ENCODE data around the gene DYNC1I1. TPM values are rescaled to one million over a fixed set of nuclear protein-coding genes. Genes with fewer than 3 reads are reported as not detected.

Gene DYNC1I1
- total RNA-seq, 2 experiments from 2014 or later, result not detected

DNA sequence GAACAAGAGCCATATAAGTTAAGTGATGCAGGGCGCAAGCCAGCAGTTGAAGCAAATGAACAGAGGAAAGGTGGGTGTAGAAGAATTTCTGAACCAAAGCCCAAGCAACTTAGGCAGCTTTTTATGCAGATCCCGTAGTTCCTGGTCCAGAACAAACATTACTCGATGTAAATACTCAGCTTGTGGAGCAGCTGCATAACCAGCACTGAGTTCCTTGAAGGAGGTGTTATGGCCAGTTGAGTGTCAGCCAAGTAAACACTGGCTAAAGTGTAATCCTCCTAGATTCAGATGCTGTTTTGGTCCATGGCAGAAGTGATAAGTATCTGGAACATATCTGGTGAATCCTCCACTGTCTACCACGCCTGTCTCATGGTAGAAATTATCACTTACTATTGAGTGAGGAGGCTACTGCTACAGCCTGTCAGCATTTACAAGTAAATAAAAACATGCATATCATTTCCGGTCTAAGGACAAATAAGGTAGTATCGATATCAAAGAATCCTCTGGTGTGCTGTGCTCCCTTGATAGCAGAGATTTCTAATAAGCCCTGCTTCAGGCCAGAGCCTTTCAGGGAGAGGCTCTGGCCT is 213.9 kb downstream of the DYNC1I1 start:
- Mint-ChIP-seq H3K4me1 (no peaks in the 10 kb centered on the region), H3K27ac (no peak overlapping the region), H3K4me3 (no peak overlapping the region), H3K27me3 (peaks cover 17% of the 10 kb centered on the region), H3K36me3 (no peaks in the 10 kb centered on the region), H3K9me3 (ENCODE audit: low read depth) (no peaks in the 10 kb centered on the region)
- ATAC-seq (no peak), DNase-seq (no peak)
- CTCF ChIA-PET, result no interaction called here

DNA sequence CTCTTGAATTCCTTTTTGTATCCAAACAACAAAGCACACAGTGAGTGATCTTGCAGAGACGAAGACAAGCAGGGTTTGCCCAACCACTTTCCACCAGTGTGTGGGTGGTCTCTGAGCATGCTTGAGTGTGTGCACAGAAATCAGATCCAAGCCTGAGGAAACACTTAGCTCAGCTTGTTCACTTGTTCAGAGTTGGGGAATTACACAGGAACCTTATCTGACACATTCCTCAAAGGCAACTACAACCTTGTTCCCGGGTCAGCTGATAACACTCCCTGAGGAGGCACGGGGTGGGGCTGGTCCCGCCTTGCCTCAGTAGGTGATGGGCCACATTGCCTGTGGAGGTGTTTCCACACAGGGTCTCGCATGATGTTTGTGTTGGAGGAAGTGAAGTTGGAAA is 216.9 kb downstream of the DYNC1I1 start:
- CTCF ChIA-PET, result no interaction called here
- Mint-ChIP-seq H3K9me3 (ENCODE audit: low read depth) (no peaks in the 10 kb centered on the region), H3K4me3 (no peak overlapping the region), H3K36me3 (no peaks in the 10 kb centered on the region), H3K4me1 (no peaks in the 10 kb centered on the region), H3K27ac (no peak overlapping the region), H3K27me3 (peaks cover 13% of the 10 kb centered on the region)
- DNase-seq (no peak), ATAC-seq (no peak)

DNA sequence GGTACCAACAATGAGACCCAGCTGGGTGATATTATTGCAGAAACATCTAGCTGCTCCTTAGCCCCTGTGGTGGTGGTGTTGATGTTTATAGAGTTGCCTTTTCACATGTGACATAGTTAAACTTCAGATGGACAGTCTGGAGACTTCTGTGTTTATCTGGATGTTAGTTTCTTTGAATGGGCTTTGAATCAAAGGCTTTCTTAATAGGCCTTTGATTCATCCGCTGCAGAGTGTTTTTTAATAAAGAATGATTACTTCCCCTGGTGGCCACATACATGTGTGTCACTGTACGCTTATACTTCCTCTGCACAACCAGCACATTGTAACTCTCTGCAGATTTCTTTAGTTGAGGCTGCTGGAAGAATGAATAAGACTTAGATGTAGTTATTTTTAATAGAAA is 221.0 kb downstream of the DYNC1I1 start:
- CTCF ChIA-PET, result no interaction called here
- no peak for ATAC-seq
- no peak overlapping the region for H3K27ac Mint-ChIP-seq
- no peaks in the 10 kb centered on the region for H3K36me3 Mint-ChIP-seq
- H3K9me3 Mint-ChIP-seq (ENCODE audit: low read depth), result no peaks in the 10 kb centered on the region
- DNase-seq, result no peak
- peaks cover 4% of the 10 kb centered on the region for H3K4me1 Mint-ChIP-seq
- H3K4me3 Mint-ChIP-seq, result no peak overlapping the region
- H3K27me3 Mint-ChIP-seq, result peaks cover 7% of the 10 kb centered on the region

DNA sequence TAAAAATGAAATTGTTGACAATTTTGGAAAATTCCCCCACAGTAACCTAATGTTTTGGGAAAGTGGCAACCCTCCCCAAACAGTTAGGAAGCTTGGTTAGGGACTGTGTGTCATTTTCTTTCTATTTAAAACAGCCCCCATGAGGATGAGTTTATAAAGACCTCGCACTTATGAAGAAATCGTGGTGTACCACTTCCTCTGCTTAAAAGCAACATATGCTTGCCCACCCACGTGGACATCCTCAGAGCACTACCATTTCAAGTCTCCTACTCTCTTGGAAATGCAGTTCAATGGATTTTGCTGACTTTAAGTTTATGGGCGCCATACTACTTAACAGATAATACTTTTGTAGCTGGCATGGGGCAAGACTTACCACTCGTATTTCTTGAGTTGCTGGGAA is 223.8 kb downstream of the DYNC1I1 start:
- CTCF ChIA-PET, result no interaction called here
- Mint-ChIP-seq H3K4me1 (peaks cover 4% of the 10 kb centered on the region), H3K27me3 (peaks cover 2% of the 10 kb centered on the region), H3K9me3 (ENCODE audit: low read depth) (no peaks in the 10 kb centered on the region), H3K36me3 (no peaks in the 10 kb centered on the region), H3K27ac (no peak overlapping the region), H3K4me3 (no peak overlapping the region)
- no peak for DNase-seq
- no peak for ATAC-seq

DNA sequence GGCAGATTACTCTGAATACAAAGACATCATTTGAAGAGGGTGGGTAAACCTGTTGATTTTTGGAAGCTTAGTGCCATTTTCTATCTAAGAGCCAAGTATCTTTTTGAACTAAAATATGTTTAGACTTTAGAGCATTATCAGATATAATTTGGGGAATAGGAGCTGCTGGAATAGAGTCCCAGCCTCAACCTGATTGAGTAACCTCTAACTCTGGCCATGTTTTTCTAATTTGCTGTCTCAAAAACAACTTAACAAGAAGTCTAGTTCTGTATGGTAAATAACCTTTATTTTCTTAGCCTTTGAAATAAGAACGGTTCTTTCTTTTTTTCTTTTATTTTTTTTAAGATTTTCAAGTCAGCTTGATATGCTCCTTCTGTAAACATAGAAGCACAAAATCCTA is 224.5 kb downstream of the DYNC1I1 start:
- ATAC-seq, result no peak
- peaks cover 4% of the 10 kb centered on the region for H3K4me1 Mint-ChIP-seq

DNA sequence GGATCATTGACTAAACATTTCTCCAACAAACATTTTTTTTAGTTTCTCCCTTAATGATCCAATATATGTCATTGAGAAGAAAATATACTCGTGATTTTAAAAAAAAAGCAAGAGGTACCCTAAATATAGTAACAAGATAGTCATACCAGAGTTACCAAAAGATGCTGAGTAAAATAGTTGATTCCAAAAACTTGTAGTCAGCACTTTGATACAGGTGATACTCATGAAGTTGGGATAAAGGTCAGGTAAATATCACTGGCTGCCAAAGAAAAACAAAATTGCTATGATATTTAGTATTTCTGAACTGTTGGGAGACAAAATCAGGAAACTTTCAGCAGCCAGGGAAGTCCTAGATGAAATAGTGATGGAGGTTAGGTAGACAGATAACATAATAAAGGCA is 225.3 kb downstream of the DYNC1I1 start:
- ATAC-seq (no peak), DNase-seq (no peak)
- H3K9me3 Mint-ChIP-seq (ENCODE audit: low read depth), result no peaks in the 10 kb centered on the region
- H3K4me3 Mint-ChIP-seq, result no peak overlapping the region
- H3K27me3 Mint-ChIP-seq, result peaks cover 2% of the 10 kb centered on the region
- no peaks in the 10 kb centered on the region for H3K36me3 Mint-ChIP-seq
- CTCF ChIA-PET, result no interaction called here
- peaks cover 4% of the 10 kb centered on the region for H3K4me1 Mint-ChIP-seq
- no peak overlapping the region for H3K27ac Mint-ChIP-seq

More for the DNA sequence above, 224.5 kb downstream of the DYNC1I1 start:
- Mint-ChIP-seq H3K9me3 (ENCODE audit: low read depth) (no peaks in the 10 kb centered on the region), H3K27me3 (peaks cover 2% of the 10 kb centered on the region), H3K4me3 (no peak overlapping the region), H3K36me3 (no peaks in the 10 kb centered on the region), H3K27ac (no peak overlapping the region)
- DNase-seq, result no peak
- CTCF ChIA-PET, result no interaction called here

DNA sequence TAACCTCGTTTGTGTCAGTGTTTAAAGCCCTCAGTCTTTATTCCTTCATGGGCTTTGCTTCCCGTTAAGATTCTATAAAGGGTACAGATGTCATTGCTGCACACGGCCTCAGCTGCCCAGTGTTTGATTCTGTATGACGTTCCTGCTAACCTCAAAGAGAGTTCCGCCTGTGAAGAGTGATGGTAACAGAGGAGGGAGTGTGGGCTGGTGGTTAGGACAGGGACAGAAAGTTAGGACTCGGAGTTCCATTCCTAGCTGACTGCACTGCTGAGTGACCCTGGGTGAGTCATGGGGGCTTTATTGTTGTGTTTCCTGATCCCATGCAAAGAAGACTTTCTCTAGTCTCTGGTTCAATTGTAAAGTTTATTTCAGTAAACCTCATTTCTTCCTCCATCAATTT is 227.1 kb downstream of the DYNC1I1 start:
- no peaks in the 10 kb centered on the region for H3K36me3 Mint-ChIP-seq
- H3K4me1 Mint-ChIP-seq, result peaks cover 4% of the 10 kb centered on the region
- H3K27me3 Mint-ChIP-seq, result peaks cover 2% of the 10 kb centered on the region
- ATAC-seq (no peak), DNase-seq (no peak)
- no peak overlapping the region for H3K27ac Mint-ChIP-seq
- CTCF ChIA-PET, result no interaction called here
- no peaks in the 10 kb centered on the region for H3K9me3 Mint-ChIP-seq (ENCODE audit: low read depth)
- no peak overlapping the region for H3K4me3 Mint-ChIP-seq

DNA sequence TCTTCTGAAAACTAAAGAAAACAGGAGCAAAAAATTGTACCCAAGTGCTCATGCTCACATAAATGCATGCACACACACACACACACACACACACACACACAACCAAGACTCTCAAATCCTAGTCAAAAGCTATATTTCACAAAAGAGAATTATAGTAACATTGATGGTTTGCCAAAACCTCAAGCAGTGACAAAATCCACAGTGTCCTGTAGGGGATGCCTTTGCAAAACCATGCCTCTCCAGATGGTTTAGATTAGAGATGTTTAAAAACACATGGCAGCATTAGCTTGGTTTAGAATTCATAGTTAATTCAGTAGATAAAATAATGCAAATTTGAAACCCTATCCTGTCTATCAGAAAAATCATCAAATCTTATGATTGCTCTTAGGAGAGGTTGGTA is 232.2 kb downstream of the DYNC1I1 start:
- ATAC-seq (no peak), DNase-seq (no peak)
- CTCF ChIA-PET, result no interaction called here
- Mint-ChIP-seq H3K4me1 (no peaks in the 10 kb centered on the region), H3K27ac (no peak overlapping the region), H3K36me3 (no peaks in the 10 kb centered on the region), H3K4me3 (no peak overlapping the region), H3K27me3 (peaks cover 2% of the 10 kb centered on the region), H3K9me3 (ENCODE audit: low read depth) (no peaks in the 10 kb centered on the region)

DNA sequence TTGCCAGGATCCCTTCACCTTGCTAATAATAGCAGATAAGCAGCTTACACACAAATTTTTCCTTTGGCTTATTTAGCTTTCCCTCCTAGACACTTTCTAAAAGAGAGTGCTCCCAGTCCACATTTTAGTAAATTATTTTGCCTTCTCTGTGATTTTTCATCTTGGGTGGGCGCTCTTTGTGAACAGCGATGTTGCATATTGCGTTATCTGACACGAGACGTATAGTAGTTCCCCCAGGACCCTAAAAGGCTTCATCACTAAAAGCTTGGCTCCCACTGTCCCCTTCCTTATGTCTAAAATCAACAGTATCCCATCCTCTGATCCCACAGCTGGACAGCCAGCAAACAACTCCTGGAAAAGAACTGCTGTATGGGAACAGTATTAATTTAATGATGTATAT is 232.9 kb downstream of the DYNC1I1 start:
- H3K36me3 Mint-ChIP-seq, result no peaks in the 10 kb centered on the region
- H3K9me3 Mint-ChIP-seq (ENCODE audit: low read depth), result no peaks in the 10 kb centered on the region
- CTCF ChIA-PET, result no interaction called here
- peaks cover 2% of the 10 kb centered on the region for H3K27me3 Mint-ChIP-seq
- H3K4me1 Mint-ChIP-seq, result no peaks in the 10 kb centered on the region
- ATAC-seq (no peak), DNase-seq (no peak)
- H3K4me3 Mint-ChIP-seq, result no peak overlapping the region
- no peak overlapping the region for H3K27ac Mint-ChIP-seq

DNA sequence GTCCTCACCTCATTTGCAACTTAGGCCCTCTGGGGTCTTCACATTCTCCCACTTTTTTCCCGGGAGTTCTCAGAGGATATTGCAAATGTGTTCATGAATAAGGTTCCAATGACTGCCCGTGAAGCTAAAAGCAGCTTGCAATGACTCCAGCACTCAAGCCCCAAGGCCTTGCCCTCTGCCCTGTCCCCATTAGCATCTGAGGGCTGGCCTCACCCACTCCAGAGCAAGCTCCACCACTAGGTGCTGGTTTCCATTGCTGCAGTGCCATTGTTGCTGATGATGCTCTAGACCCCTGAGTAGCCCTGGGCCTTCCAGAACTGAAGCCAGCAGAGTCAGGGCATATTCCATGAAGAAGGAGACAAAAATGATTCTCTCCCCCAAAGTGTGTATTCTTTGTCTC is 236.8 kb downstream of the DYNC1I1 start:
- ATAC-seq (no peak), DNase-seq (no peak)
- CTCF ChIA-PET, result no interaction called here
- Mint-ChIP-seq H3K36me3 (no peaks in the 10 kb centered on the region), H3K27me3 (peaks cover 13% of the 10 kb centered on the region), H3K27ac (no peak overlapping the region), H3K4me1 (no peaks in the 10 kb centered on the region), H3K4me3 (no peak overlapping the region), H3K9me3 (ENCODE audit: low read depth) (no peaks in the 10 kb centered on the region)

DNA sequence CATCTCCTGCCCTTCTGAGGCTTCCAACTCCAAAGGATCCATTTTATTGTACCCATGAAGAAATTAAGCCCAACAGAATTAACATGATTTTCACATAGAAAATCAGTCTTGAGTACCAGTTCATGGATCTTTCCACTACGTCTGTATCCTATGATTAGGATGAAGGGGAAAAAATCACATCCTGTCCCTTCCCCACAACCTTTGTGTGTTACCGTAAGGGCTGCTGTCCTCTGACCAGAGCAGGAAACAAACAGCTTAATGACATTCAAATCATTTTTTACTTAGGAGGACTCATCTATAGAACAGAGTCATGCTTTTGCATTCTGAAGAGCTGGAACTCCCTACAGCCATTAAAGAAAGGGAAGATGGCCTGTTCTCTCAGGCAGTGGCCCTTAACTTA is 241.5 kb downstream of the DYNC1I1 start:
- no peaks in the 10 kb centered on the region for H3K36me3 Mint-ChIP-seq
- peaks cover 3% of the 10 kb centered on the region for H3K4me1 Mint-ChIP-seq
- H3K27ac Mint-ChIP-seq, result no peak overlapping the region
- H3K27me3 Mint-ChIP-seq, result peaks cover 23% of the 10 kb centered on the region
- CTCF ChIA-PET, result no interaction called here
- no peak overlapping the region for H3K4me3 Mint-ChIP-seq
- no peaks in the 10 kb centered on the region for H3K9me3 Mint-ChIP-seq (ENCODE audit: low read depth)
- DNase-seq (no peak), ATAC-seq (no peak)

DNA sequence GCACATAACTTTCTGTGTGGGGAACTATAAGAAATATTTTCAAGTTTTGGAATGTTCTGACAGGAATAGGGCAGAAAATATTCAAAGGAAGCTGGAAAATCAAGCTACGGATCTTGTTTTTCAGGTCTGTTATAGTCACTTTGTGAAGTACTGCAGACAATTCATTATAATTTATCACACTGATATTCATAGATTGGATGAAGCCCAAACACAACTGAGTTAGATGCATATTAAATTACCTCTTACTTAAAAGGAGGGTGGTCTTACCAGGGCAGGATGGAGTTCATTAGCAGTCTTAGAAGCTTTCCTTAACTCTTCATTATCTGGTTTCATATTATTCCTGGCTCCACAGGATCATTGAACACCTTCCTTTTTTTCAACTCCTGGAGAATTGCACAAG is 242.3 kb downstream of the DYNC1I1 start:
- ATAC-seq (no peak), DNase-seq (no peak)
- no peaks in the 10 kb centered on the region for H3K36me3 Mint-ChIP-seq
- no peak overlapping the region for H3K27ac Mint-ChIP-seq
- CTCF ChIA-PET, result no interaction called here
- H3K4me3 Mint-ChIP-seq, result no peak overlapping the region
- peaks cover 23% of the 10 kb centered on the region for H3K27me3 Mint-ChIP-seq
- no peaks in the 10 kb centered on the region for H3K9me3 Mint-ChIP-seq (ENCODE audit: low read depth)
- H3K4me1 Mint-ChIP-seq, result peaks cover 3% of the 10 kb centered on the region

DNA sequence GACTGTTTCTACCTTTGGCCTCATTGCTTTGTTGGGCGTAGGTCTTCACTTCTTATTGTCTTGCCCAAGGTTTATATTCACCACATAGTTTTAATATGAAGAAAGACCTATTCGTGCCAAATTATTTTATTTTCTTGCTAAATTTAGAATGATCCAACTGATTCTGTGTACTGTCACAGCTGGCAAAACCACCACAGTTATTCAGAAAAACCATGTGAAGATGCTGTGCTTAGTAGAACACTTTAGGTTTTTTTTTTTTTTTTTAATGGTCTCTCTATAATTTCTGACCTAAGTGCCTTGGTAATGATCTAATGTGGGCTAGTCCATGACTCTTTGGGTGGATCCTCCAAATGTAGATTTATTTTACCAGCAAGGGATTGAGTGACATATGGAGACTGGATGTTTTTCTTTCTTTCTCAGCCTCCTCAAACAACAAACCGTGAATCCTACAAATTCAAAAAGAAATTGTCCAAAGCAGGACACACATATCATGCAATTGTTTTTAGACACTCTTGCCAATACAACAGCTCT is 243.8 kb downstream of the DYNC1I1 start:
- H3K9me3 Mint-ChIP-seq (ENCODE audit: low read depth), result no peaks in the 10 kb centered on the region
- no peaks in the 10 kb centered on the region for H3K36me3 Mint-ChIP-seq
- CTCF ChIA-PET, result no interaction called here
- H3K27me3 Mint-ChIP-seq, result peaks cover 17% of the 10 kb centered on the region
- peaks cover 3% of the 10 kb centered on the region for H3K4me1 Mint-ChIP-seq
- ATAC-seq (no peak), DNase-seq (no peak)
- no peak overlapping the region for H3K27ac Mint-ChIP-seq
- H3K4me3 Mint-ChIP-seq, result no peak overlapping the region

DNA sequence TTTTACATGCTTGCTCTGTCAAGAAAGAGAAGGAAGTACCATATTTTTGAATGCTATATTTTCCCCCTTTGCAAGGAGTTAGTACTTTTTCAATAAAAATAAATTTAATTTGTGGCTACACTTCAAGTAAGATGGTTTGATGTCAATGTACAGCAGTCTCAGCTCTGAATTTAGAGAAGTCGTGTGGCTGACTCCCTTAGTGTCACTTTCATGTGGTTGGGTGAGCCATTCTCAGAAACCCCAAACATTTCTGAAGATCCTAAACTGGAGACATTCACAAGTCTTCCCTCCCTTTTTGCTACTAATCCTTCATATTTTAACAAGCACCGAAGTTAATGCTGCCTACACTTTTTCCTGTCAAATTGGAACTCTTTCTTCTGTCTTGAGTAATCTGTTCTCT is 244.4 kb downstream of the DYNC1I1 start:
- Mint-ChIP-seq H3K4me3 (no peak overlapping the region), H3K27me3 (peaks cover 17% of the 10 kb centered on the region), H3K27ac (no peak overlapping the region), H3K36me3 (no peaks in the 10 kb centered on the region), H3K9me3 (ENCODE audit: low read depth) (no peaks in the 10 kb centered on the region), H3K4me1 (peaks cover 3% of the 10 kb centered on the region)
- DNase-seq, result no peak
- no peak for ATAC-seq
- CTCF ChIA-PET, result no interaction called here

DNA sequence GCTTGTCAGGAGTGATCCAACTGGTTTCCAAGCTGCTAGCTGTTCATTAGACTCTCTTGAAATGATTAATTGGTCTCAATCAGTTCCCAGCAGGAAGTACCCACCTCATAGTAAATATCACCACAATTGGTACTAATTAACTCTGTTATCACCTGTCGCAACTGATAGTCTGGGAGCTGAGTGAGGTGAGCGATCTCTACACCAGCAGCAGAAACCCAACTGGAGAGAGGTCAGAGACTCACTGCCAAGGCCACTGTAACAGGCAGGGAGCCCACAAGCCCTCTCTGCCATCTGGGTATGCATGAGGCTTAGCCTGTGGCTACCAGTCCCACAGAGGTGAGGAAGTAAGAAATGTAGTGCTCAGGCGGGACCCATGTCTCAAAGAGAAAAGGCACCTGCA is 245.5 kb downstream of the DYNC1I1 start:
- H3K9me3 Mint-ChIP-seq (ENCODE audit: low read depth), result no peaks in the 10 kb centered on the region
- ATAC-seq (no peak), DNase-seq (no peak)
- H3K4me1 Mint-ChIP-seq, result peaks cover 3% of the 10 kb centered on the region
- H3K36me3 Mint-ChIP-seq, result no peaks in the 10 kb centered on the region
- H3K27me3 Mint-ChIP-seq, result peaks cover 12% of the 10 kb centered on the region
- H3K4me3 Mint-ChIP-seq, result no peak overlapping the region
- H3K27ac Mint-ChIP-seq, result no peak overlapping the region
- CTCF ChIA-PET, result no interaction called here
